MCF 10A (cell line): ENCODE results near the gene BCR. TPM values are rescaled to one million over a fixed set of nuclear protein-coding genes. Genes with fewer than 3 reads are reported as not detected.

Experiments used
- BruUV-seq: library from RNA; stranded (reverse); fragments of 400-500 nt; replicated peaks from 2 replicates; lab custom pipeline; 2021; lab: Mats Ljungman, UMichigan
- CTCF ChIA-PET: fragments of 300-600 bp; sonication (Branson Sonifier 250); formaldehyde crosslinking; extraction: SDS; loops from one replicate; lab custom pipeline; 2021; ENCODE audit warnings: antibody characterized with exemption, inconsistent platforms; lab: Yijun Ruan, JAX
- POLR2A ChIA-PET: fragments of 300-600, 350-650 bp; sonication (Branson Sonifier 250); formaldehyde crosslinking; extraction: SDS; loops from one replicate; lab custom pipeline; 2020; ENCODE audit warnings: antibody characterized with exemption, inconsistent platforms; lab: Yijun Ruan, JAX
- DNase-seq: peaks from one replicate; pipeline ENCODE4 v3.0.0-alpha.2; 2018; ENCODE audit not compliant: unreplicated experiment
- H3K27ac Mint-ChIP-seq: one replicate; pipeline ENCODE4 v1.8.0; 2022; ENCODE audit warnings: mild to moderate bottlenecking, low read depth, mixed read lengths; ENCODE audit not compliant: unreplicated experiment
- H3K27me3 Mint-ChIP-seq: one replicate; pipeline ENCODE4 v1.8.0; 2022; ENCODE audit warnings: mixed read lengths; ENCODE audit not compliant: insufficient read depth, unreplicated experiment
- H3K36me3 Mint-ChIP-seq: one replicate; pipeline ENCODE4 v1.8.0; 2022; ENCODE audit warnings: mild to moderate bottlenecking, moderate library complexity, mixed read lengths; ENCODE audit not compliant: insufficient read depth, unreplicated experiment
- H3K4me1 Mint-ChIP-seq: one replicate; pipeline ENCODE4 v1.8.0; 2022; ENCODE audit warnings: mixed read lengths; ENCODE audit not compliant: insufficient read depth, unreplicated experiment
- H3K4me3 Mint-ChIP-seq: one replicate; pipeline ENCODE4 v1.8.0; 2022; ENCODE audit warnings: mild to moderate bottlenecking, moderate library complexity, mixed read lengths; ENCODE audit not compliant: unreplicated experiment
- H3K9me3 Mint-ChIP-seq: one replicate; pipeline ENCODE4 v1.8.0; 2022; ENCODE audit warnings: mixed read lengths; ENCODE audit not compliant: unreplicated experiment
- CTCF ChIP-seq: fragments of 200-600 bp; IDR thresholded peaks from one replicate; pipeline ENCODE4 v1.8.0; 2022; ENCODE audit warnings: antibody characterized with exemption, mild to moderate bottlenecking; ENCODE audit not compliant: unreplicated experiment
- intact Hi-C: fragments of 100-400 bp; cut with micrococcal nuclease; formaldehyde crosslinking; loops from 2 replicates; pipeline ENCODE4 v1.14.1; 2022
- total RNA-seq: library from RNA; stranded (reverse); gene quantifications from 2 replicates; pipeline ENCODE4 v1.2.3, GENCODE V29; 2022

The BCR gene
- total RNA-seq, 1 experiment from 2014 or later: 77.9 TPM

- H3K4me3 Mint-ChIP-seq: no peak overlapping the region
- peaks cover 45% of the 10 kb centered on the region for H3K36me3 Mint-ChIP-seq
- no peak overlapping the region for H3K27ac Mint-ChIP-seq
- H3K4me1 Mint-ChIP-seq: peaks cover 12% of the 10 kb centered on the region
- DNase-seq: no peak
- no peak for TF ChIP-seq CTCF
- no TSS peak for BruUV-seq
- H3K27me3 Mint-ChIP-seq: no peaks in the 10 kb centered on the region
- POLR2A ChIA-PET: no interaction called here
- intact Hi-C loops: no loop called here
- H3K9me3 Mint-ChIP-seq: no peaks in the 10 kb centered on the region
- CTCF ChIA-PET: interaction anchor here (0.7 kb wide), 1 partner anchor 414 kb away, joined by 4 read pairs; no protein-coding TSS in a partner anchor
Measured at GRCh38 chr22:23259916-23260644, 79.8 kb downstream of the BCR start.

- CTCF ChIA-PET: interaction anchor here (0.6 to 0.9 kb wide), 3 partner anchors 21 to 466 kb away, joined by 3 to 4 read pairs (median 3); no protein-coding TSS in a partner anchor
- no TSS peak for BruUV-seq
Measured at GRCh38 chr22:23260645-23261581, 80.6 kb downstream of the BCR start.

GRCh38 chr22:23261900-23262450, 81.7 kb downstream of the BCR start:
- intact Hi-C loops: no loop called here
- Mint-ChIP-seq H3K4me1 (peaks cover 7% of the 10 kb centered on the region), H3K27ac (no peak overlapping the region), H3K9me3 (no peaks in the 10 kb centered on the region), H3K27me3 (no peaks in the 10 kb centered on the region), H3K36me3 (peaks cover 62% of the 10 kb centered on the region), H3K4me3 (no peak overlapping the region)
- ChIA-PET POLR2A (no interaction called here), CTCF (interaction anchor here (0.6 kb wide), 1 partner anchor 465 kb away, joined by 3 read pairs; no protein-coding TSS in a partner anchor)
- BruUV-seq: no TSS peak
- TF ChIP-seq CTCF: no peak
- DNase-seq: no peak

More at GRCh38 chr22:23260645-23261581, 80.6 kb downstream of the BCR start:
- POLR2A ChIA-PET: no interaction called here
- Mint-ChIP-seq H3K27ac (no peak overlapping the region), H3K36me3 (peaks cover 52% of the 10 kb centered on the region), H3K4me3 (no peak overlapping the region), H3K27me3 (no peaks in the 10 kb centered on the region), H3K4me1 (peaks cover 12% of the 10 kb centered on the region), H3K9me3 (no peaks in the 10 kb centered on the region)
- no peak for TF ChIP-seq CTCF
- no peak for DNase-seq
- intact Hi-C loops: no loop called here
